Small intestine (tissue), 7 donors: Measurements from ENCODE around the gene ITPR1. TPM values are rescaled to one million over a fixed set of nuclear protein-coding genes. Genes with fewer than 3 reads are reported as not detected.
A peak's percentile ranks its signal among the peaks of the same experiment; 100 is the strongest.

Source experiments
- DNase-seq, 2 donors: peaks; one replicate each; pipeline versions ENCODE4 v3.0.0 to v3.0.0-alpha.2; 2013
- FAIRE-seq: peaks from 2 replicates; lab custom pipeline; 2012; peaks lifted over from hg19 to GRCh38; lab: Jason Lieb, UNC
- H3K27ac ChIP-seq, 3 donors: one replicate each; pipeline ENCODE4 v1.5.1; 2013; ENCODE audit warnings: low read length in 2 of 3, mild to moderate bottlenecking in 2 of 3, control low read depth in 1 of 3, inconsistent platforms in 1 of 3, low read depth in 1 of 3, moderate library complexity in 1 of 3
- H3K27me3 ChIP-seq, 3 donors: one replicate each; pipeline ENCODE4 v1.6.1; 2013; ENCODE audit warnings: low read length in 3 of 3, inconsistent platforms in 1 of 3; ENCODE audit not compliant: control insufficient read depth in 3 of 3, insufficient read depth in 3 of 3
- H3K36me3 ChIP-seq, 3 donors: one replicate each; pipeline ENCODE4 v1.6.1; 2013; ENCODE audit warnings: low read length in 3 of 3, inconsistent platforms in 1 of 3, low read depth in 1 of 3, mild to moderate bottlenecking in 1 of 3, moderate library complexity in 1 of 3; ENCODE audit not compliant: control insufficient read depth in 3 of 3, insufficient read depth in 2 of 3
- H3K4me1 ChIP-seq, 3 donors: one replicate each; pipeline ENCODE4 v1.6.1; 2013; ENCODE audit warnings: low read length in 2 of 3, inconsistent platforms in 1 of 3, low read depth in 1 of 3, mild to moderate bottlenecking in 1 of 3, moderate library complexity in 1 of 3; ENCODE audit not compliant: control insufficient read depth in 3 of 3, insufficient read depth in 2 of 3
- H3K4me3 ChIP-seq, 3 donors: one replicate each; pipeline ENCODE4 v1.5.1; 2013; ENCODE audit warnings: low read length in 3 of 3, control low read depth in 1 of 3, inconsistent platforms in 1 of 3, low read depth in 1 of 3, mild to moderate bottlenecking in 1 of 3, moderate library complexity in 1 of 3
- H3K9me3 ChIP-seq, 2 donors: one replicate each; pipeline ENCODE4 v1.6.1; 2013; ENCODE audit warnings: low read depth in 1 of 2, low read length in 1 of 2; ENCODE audit not compliant: control insufficient read depth in 2 of 2, insufficient read depth in 1 of 2
- WGBS, 3 donors: extraction: QIAGEN DNeasy Blood & Tissue Kit; methylation state at CpG; one replicate each; pipeline ENCODE4 v1.1.7; 2013; 5-methylcytosine and 5-hydroxymethylcytosine counted together
- polyA plus RNA-seq, 4 donors: library from polyadenylated mRNA; stranded (reverse) in 3 of 4; unstranded in 1 of 4; fragments of 200-250 nt in 3 of 4; fragments of 120-200 nt in 1 of 4; gene quantifications; one replicate each; pipeline versions ENCODE4 v1.2.1 to v1.2.3, GENCODE V29; 2013
- donor health status: healthy with polysubstance abuse.
- donor health status: control.
- donor health status: control.
- donor health status: Bipolar disorder and iron deficiency.
- donor health status: healthy.

ITPR1 gene
- polyA plus RNA-seq, 4 donors: 0.89 to 13.8 (median 5.1) TPM

- WGBS, 3 donors: 79 to 87% (median 86%) methylated on average over 10 of the region's 10 CpGs
- no peaks in the 10 kb centered on the region for H3K27me3 ChIP-seq
- H3K36me3 ChIP-seq: peaks cover 0 to 6% (median 0%) of the 10 kb centered on the region in 3 donors
- peaks cover 7 to 36% (median 32%) of the 10 kb centered on the region in 3 donors for H3K4me1 ChIP-seq
- H3K9me3 ChIP-seq: no peaks in the 10 kb centered on the region
- H3K4me3 ChIP-seq: no peak overlapping the region
- no peak for FAIRE-seq
- H3K27ac ChIP-seq: peak overlapping the region in 1 of 3 donors; percentile 70
- no peak for DNase-seq
Measured at GRCh38 chr3:4828279-4829030, 335.3 kb downstream of the ITPR1 start.

DNA sequence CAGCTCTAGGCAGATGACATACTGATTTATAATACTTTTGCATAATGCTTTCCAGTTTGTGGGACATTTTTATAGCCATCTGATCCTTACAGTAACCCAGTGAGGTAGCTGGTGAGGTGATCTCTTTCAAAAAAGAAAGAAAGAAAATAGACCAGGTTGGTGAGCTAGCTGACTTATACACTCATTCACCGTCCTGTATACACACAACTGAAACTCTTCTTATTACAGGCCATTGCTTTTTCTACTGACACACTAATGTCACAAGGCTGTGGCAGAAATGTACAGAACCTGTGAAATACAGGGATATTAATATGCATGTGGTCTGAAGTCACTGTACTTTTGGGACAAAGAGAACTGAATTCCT, 335.9 kb downstream of the ITPR1 start:
- Histone ChIP-seq H3K9me3 (no peaks in the 10 kb centered on the region), H3K36me3 (peaks cover 0 to 4% (median 0%) of the 10 kb centered on the region in 3 donors), H3K27ac (peak overlapping the region in 1 of 3 donors; percentile 70), H3K4me1 (peaks cover 7 to 36% (median 32%) of the 10 kb centered on the region in 3 donors), H3K27me3 (no peaks in the 10 kb centered on the region), H3K4me3 (no peak overlapping the region)
- FAIRE-seq (no peak), DNase-seq (no peak)
- 66 to 92% (median 68%) methylated on average over 1 of the region's 1 CpG for WGBS, 3 donors

- Histone ChIP-seq H3K9me3 (no peaks in the 10 kb centered on the region), H3K27ac (peak overlapping the region; percentile 14 to 96 (median 71)), H3K4me3 (no peak overlapping the region), H3K36me3 (no peaks in the 10 kb centered on the region), H3K27me3 (no peaks in the 10 kb centered on the region), H3K4me1 (peaks cover 3 to 22% (median 21%) of the 10 kb centered on the region in 3 donors)
- FAIRE-seq (no peak), DNase-seq (no peak)
- WGBS, 3 donors: 74 to 88% (median 82%) methylated on average over 5 of the region's 5 CpGs
Measured at GRCh38 chr3:4830586-4830914, 337.4 kb downstream of the ITPR1 start.

GRCh38 chr3:4831580-4831950, 338.4 kb downstream of the ITPR1 start:
- Histone ChIP-seq H3K36me3 (no peaks in the 10 kb centered on the region), H3K4me1 (peaks cover 3 to 15% (median 11%) of the 10 kb centered on the region in 3 donors), H3K9me3 (no peaks in the 10 kb centered on the region), H3K4me3 (no peak overlapping the region), H3K27ac (peak overlapping the region in 2 of 3 donors; percentile 15 to 96), H3K27me3 (no peaks in the 10 kb centered on the region)
- no peak for DNase-seq
- no peak for FAIRE-seq
- WGBS, 3 donors: 49 to 65% (median 56%) methylated on average over 4 of the region's 4 CpGs

DNA sequence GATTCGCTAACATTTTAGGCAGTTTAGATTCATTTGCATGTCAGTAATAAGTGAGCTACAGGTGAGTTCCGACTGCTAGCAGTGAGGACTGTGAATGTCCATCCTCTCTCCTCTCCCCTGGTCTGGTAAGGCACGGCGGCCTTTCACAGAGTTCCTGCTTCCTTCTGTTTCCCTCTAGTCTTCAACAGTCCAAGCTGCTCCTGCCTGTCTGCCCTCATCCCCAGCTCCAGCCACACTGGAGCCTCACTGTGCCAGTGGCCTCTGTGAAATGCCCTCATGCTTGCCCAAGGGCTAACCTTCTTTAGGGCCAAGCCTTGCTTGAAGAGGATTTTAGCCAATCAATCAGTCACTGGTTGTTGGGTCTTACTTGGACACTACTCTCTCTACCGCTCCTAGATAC, 340.3 kb downstream of the ITPR1 start:
- Histone ChIP-seq H3K36me3 (no peaks in the 10 kb centered on the region), H3K27ac (peak overlapping the region in 1 of 3 donors; percentile 51), H3K9me3 (no peaks in the 10 kb centered on the region), H3K27me3 (no peaks in the 10 kb centered on the region), H3K4me3 (no peak overlapping the region), H3K4me1 (peaks cover 0 to 11% (median 0%) of the 10 kb centered on the region in 3 donors)
- WGBS, 3 donors: 83 to 97% (median 97%) methylated on average over 5 of the region's 5 CpGs
- no peak for FAIRE-seq
- no peak for DNase-seq

DNA sequence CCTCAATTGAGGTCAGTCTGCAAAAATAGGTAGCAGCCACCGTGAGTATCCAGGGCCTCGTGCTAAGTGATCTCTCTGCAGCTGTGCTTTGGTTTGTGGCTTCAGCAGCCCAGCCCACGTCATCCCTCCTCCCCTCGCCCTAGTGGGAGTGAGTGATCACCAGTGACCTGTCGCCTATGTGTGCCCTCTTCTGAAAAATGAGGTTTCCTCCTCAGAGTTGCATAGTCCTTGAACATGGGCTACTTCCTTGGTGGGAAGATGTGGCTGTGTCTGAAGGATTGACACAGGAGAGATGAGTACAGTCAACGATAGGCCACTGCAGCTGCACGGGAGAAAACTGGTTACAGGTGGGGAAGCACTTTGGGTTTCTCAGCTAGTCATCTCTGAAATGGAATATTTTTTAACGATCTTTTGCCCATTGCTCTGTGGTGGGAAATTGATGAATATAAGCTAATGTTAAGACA, 341.3 kb downstream of the ITPR1 start:
- H3K36me3 ChIP-seq: no peaks in the 10 kb centered on the region
- FAIRE-seq: no peak
- peak in 1 of 2 donors; percentile 54 for DNase-seq
- no peaks in the 10 kb centered on the region for H3K27me3 ChIP-seq
- H3K4me3 ChIP-seq: no peak overlapping the region
- peak overlapping the region in 1 of 3 donors; percentile 61 for H3K27ac ChIP-seq
- 73 to 81% (median 74%) methylated on average over 8 of the region's 8 CpGs for WGBS, 3 donors
- no peaks in the 10 kb centered on the region for H3K9me3 ChIP-seq
- H3K4me1 ChIP-seq: peaks cover 0 to 5% (median 0%) of the 10 kb centered on the region in 3 donors

- DNase-seq (no peak), FAIRE-seq (no peak)
- WGBS, 3 donors: 44 to 56% (median 50%) methylated on average over 3 of the region's 3 CpGs
- H3K9me3 ChIP-seq: no peaks in the 10 kb centered on the region
- no peak overlapping the region for H3K27ac ChIP-seq
- peaks cover 0 to 5% (median 0%) of the 10 kb centered on the region in 3 donors for H3K4me1 ChIP-seq
- H3K4me3 ChIP-seq: no peak overlapping the region
- H3K36me3 ChIP-seq: no peaks in the 10 kb centered on the region
- H3K27me3 ChIP-seq: no peaks in the 10 kb centered on the region
Measured at GRCh38 chr3:4835616-4836043, 342.5 kb downstream of the ITPR1 start.

DNA sequence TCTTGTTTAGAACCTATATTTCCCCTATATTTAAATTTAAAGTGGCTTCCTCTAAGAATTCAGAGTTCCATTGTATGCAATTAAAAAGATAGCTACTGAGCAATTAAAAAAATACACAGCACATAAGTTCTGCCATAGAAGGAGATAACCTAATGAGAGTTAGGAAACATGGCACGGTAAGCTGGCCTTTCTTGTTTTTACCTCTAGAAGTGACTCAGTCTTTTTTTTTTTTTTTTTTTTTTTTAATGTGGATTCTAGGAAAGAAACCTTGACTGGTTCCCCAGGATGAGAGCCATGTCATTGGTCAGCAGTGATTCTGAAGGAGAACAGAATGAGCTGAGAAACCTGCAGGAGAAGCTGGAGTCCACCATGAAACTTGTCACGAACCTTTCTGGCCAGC, 343.4 kb downstream of the ITPR1 start:
- Histone ChIP-seq H3K36me3 (no peaks in the 10 kb centered on the region), H3K27me3 (no peaks in the 10 kb centered on the region), H3K4me1 (peaks cover 0 to 5% (median 0%) of the 10 kb centered on the region in 3 donors), H3K4me3 (no peak overlapping the region), H3K27ac (no peak overlapping the region), H3K9me3 (no peaks in the 10 kb centered on the region)
- DNase-seq (no peak), FAIRE-seq (no peak)
- 72 to 89% (median 82%) methylated on average over 2 of the region's 2 CpGs for whole genome bisulfite sequencing, 3 donors
